ENCODE results near the gene ATF6B.
"Not testable (repeated sequence)": the region's sequence is repeated elsewhere in the genome, so short reads cannot be mapped to it uniquely, and the experiment has no call there.

The ATF6B gene

GRCh38 chr6:32158052-32158451, 30.0 kb upstream of the ATF6B start:
- no peak for DNase-seq (ENCODE audit: low read depth, low spot score)
- H3K4me3 ChIP-seq (ENCODE audit: low read length): no peak overlapping the region

DNA sequence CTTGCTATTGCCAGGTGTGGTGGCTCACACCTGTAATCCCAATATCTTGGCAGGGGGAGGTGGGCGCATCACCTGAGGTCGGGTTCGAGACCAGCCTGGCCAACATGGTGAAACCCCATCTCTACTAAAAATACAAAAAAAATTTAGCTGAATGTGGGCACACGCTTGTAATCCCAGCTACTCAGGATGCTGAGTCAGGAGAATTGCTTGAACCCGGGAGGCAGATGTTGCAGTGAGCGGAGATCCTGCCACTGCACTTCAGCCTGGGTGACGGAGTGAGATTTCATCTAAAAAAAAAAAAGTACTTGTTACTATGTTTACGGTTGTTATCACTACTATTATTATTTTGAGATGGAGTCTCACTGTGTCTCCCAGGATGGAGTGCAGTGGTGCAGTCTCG, 28.8 kb upstream of the ATF6B start:
- DNase-seq (ENCODE audit: low read depth, low spot score): no peak

GRCh38 chr6:32154514-32155161, 26.6 kb upstream of the ATF6B start:
- H3K4me3 ChIP-seq (ENCODE audit: low read length): peak overlapping the region; percentile 75
- peak; percentile 58 for DNase-seq (ENCODE audit: low read depth, low spot score)

More for the DNA sequence above, 28.8 kb upstream of the ATF6B start:
- no peak overlapping the region for H3K4me3 ChIP-seq (ENCODE audit: low read length)

- H3K4me3 ChIP-seq (ENCODE audit: low read length): peak within 1 kb of the TSS; percentile 75
- DNase-seq (ENCODE audit: low read depth, low spot score): peak; percentile 93
These were observed 25.8 kb upstream of the ATF6B start, which contains the start of gene PPT2 for GRCh38 chr6:32153564-32154513. TSS of gene PPT2 (plus strand) at chr6:32154141. CDS start at chr6:32154595, 454 bp downstream.

DNA sequence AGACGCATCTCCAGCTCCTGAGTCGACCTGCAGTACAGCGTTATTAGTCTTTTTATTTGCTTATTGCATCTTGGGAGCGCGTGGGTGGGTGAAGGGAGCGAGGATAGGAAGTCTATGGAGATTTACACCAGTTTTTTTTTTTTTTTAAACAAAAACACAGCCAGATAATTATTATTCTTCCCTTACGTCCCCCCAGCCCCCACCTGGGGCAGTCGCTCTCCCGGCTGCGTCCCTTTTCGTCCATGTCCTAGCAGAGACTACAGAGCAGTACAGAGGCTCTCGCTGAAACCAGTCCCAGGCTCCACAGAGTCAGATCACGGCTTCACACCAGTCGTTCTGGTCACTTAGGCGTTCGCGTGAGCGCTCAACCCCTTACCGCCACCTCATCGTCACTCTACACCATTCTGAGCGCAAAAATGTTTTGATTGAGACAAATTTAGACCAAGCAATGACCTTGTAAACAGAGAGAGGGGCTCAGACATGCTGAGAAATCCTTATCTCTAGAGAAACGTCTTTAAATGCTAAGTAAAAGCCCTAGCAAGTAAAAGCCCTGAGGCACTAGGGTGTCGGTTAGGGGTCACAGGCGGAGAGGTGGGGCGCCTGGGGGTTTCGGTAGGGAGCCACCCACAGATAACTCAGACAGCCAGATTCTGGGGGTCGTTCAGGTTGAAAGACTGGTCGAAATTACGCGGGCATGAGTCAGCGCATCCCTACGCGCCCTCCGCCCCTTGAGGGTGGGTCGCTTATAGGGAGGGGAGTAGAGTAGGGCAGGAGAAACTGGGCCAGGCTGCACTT, 24.9 kb upstream of the ATF6B start:
- DNase-seq (ENCODE audit: low read depth, low spot score): no peak
- peak overlapping the region; percentile 75 for H3K4me3 ChIP-seq (ENCODE audit: low read length)

GRCh38 chr6:32151863-32152768, 24.1 kb upstream of the ATF6B start, which contains the start of gene PRRT1:
TSS of gene PRRT1 (minus strand) at chr6:32151939. CDS start at chr6:32151827, 112 bp downstream.
- DNase-seq (ENCODE audit: low read depth, low spot score): no peak
- no peak within 1 kb of the TSS for H3K4me3 ChIP-seq (ENCODE audit: low read length)

DNA sequence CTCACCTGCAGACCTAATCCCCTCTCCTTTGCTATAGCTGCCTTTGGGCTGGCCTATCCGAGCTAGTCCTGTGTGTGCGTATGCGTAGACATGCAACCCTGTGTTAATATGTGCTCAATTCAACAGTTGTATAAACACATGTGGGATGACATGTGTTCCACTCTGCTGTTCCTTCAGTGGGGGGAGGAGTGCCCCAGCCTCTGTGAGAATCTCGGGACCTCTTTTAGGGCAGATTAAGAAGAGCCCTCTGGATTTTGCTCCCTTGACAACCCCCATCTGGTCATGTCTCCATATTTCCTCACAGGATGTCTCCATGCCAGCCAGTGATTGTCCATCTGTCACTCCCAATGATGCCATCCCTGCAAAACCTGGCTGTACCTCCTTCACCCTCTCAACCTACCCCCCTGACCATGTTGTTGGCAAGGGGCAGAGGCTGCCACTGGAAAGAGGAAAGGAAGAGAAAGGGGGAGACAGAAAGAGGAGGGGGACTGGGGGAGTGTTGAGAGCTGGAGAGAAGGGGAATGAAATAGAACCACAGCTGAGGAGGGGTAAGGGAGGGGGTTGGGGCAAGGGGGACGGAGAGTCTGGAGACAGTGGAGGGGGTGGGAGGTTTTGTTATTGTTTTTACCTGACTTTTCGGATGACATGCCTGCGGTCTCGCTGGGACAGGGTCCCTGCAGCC, 23.3 kb upstream of the ATF6B start:
- no peak overlapping the region for H3K4me3 ChIP-seq (ENCODE audit: low read length)
- no peak for DNase-seq (ENCODE audit: low read depth, low spot score)

GRCh38 chr6:32149932-32150870, 22.2 kb upstream of the ATF6B start:
- no peak overlapping the region for H3K4me3 ChIP-seq (ENCODE audit: low read length)
- no peak for DNase-seq (ENCODE audit: low read depth, low spot score)

DNA sequence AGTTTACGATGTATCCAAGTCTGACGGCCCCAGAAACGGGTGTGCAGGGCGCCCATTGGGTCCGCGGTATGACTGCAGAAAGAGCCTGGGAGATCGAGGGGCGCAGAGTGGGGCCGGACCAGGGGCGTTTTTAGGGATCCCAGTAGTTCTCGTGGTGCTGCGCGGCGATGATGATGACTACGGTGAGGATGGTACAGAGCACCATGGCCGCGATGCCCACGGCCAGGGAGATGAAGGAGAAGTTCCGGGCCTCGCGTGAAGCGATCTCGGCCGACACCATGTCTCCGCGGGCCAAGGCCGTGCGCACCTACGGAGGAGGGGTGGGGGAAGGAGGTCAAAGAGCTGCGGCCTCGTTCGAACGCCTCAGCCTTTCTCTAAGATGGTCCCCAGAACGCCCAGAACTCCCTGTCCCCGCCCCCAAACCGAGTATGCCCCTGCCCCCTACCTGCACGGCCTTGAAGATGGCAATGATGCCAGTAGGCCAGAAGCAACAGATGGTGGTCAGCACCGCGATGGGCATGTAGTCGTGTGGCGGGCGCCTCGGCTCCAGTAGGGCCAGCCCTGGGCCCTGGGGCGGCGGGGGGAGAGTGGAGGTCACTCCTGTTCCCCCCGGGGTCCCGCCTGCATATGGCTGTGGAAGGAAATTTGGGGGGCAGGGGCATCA, 21.2 kb upstream of the ATF6B start:
- no peak overlapping the region for H3K4me3 ChIP-seq (ENCODE audit: low read length)
- no peak for DNase-seq (ENCODE audit: low read depth, low spot score)

DNA sequence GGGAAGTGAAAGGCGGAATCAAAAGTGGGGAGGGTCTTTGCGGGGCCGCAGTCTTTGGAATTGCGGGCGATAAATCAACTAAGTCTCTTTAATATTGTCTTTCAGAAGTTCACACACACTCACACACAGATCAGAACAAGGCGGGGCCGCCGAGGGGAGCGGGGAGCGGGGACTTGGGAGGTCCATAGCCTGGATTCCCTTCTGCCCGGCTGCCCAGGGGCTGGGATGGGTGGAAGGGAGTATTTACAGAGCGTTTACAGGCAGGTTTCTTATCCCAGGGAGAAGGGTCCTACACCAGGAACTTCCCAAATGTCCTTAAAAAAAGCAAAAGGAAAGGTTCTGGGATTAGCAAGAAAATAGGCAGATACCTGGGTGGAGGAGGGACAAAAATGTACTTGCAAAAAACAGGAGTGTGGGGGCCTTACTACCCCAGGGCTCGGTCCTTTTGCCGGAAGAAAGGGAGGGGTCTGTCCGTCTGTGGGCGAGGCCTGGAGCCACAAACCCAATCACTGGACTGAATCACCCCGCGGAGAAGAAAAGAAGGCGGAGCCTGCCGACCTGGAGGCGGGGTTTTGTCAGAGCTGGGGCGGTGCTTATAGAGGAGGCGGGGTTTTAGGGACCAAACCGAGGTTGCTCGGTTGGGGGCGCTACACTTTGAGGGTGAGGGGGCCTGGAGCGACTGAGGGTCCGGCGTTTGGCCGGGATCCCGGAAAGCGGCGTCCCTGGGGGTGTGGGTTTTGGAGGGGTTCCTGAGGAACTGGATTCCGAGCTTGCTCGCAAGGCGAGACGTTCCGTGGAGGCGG, 20.4 kb upstream of the ATF6B start:
- DNase-seq (ENCODE audit: low read depth, low spot score): no peak
- no peak overlapping the region for H3K4me3 ChIP-seq (ENCODE audit: low read length)

GRCh38 chr6:32147401-32148132, 19.5 kb upstream of the ATF6B start:
- no peak overlapping the region for H3K4me3 ChIP-seq (ENCODE audit: low read length)
- no peak for DNase-seq (ENCODE audit: low read depth, low spot score)

DNA sequence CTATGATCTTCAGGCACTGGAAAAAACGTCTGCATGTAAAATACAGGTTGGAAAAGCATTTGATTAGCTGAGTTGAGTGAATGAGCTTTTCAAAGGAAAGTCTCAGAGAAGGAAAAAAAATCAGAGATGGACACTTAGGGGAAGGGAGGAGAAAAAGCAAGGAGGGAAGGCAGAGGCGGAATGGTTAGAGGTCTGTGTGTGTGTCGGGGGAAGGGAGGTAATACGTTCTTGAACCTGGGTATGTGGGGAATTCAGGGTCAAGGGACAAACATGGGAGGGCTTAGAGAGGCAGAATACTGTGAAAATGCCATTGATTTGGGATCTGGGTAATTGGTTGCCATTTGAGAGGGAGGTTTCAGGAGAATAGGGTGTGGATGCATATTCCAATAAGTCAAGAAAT, 18.6 kb upstream of the ATF6B start:
- DNase-seq (ENCODE audit: low read depth, low spot score): no peak
- H3K4me3 ChIP-seq (ENCODE audit: low read length): no peak overlapping the region

- no peak for DNase-seq (ENCODE audit: low read depth, low spot score)
- no peak overlapping the region for H3K4me3 ChIP-seq (ENCODE audit: low read length)
These were observed 18.2 kb upstream of the ATF6B start for GRCh38 chr6:32146287-32146686.

GRCh38 chr6:32144238-32144637, 16.2 kb upstream of the ATF6B start:
- not testable (repeated sequence) for DNase-seq (ENCODE audit: low read depth, low spot score); H3K4me3 ChIP-seq (ENCODE audit: low read length)

- no peak overlapping the region for H3K4me3 ChIP-seq (ENCODE audit: low read length)
- DNase-seq (ENCODE audit: low read depth, low spot score): no peak
These were observed 12.5 kb upstream of the ATF6B start for GRCh38 chr6:32140420-32141046.

Measured in Jurkat, Clone E6-1 (cell line).